K562 (cell line): ENCODE measurements around the gene PUDP. TPM values are rescaled to one million over a fixed set of nuclear protein-coding genes. Genes with fewer than 3 reads are reported as not detected.
A peak's percentile ranks its signal among the peaks of the same experiment; 100 is the strongest.

ENCODE experiments used
- ELF1 ChIP-seq: fragments of 200-800 bp; sonication (Bioruptor generic); IDR thresholded peaks from 2 replicates; pipeline ENCODE4 v1.6.1; 2016; ENCODE audit warnings: missing genetic modification characterization, missing compliant biosample characterization
- FOXA3 ChIP-seq, 2 experiments: fragments of 450-650 bp in 1 of 2; sonication (generic) in 1 of 2; formaldehyde crosslinking; IDR thresholded peaks in 1 of 2; conservative IDR thresholded peaks in 1 of 2; 2 replicates each; pipeline versions ENCODE4 v1.4.0 to v1.8.0; 2020 to 2022; ENCODE audit warnings: mild to moderate bottlenecking in 2 of 2, missing genetic modification reagents in 1 of 2
- HMGN3 ChIP-seq: IDR thresholded peaks from 2 replicates; pipeline ENCODE4 v1.6.1; 2011; ENCODE audit warnings: borderline replicate concordance, low read depth, mild to moderate bottlenecking, mixed read lengths, low read length; ENCODE audit not compliant: insufficient read length; ENCODE audit errors: extremely low read depth
- KAT7 ChIP-seq: sonication (generic); formaldehyde crosslinking; IDR thresholded peaks from 2 replicates; pipeline ENCODE4 v1.8.0; 2022; ENCODE audit warnings: missing genetic modification reagents, mild to moderate bottlenecking, borderline replicate concordance
- MXI1 ChIP-seq: IDR thresholded peaks from 2 replicates; pipeline ENCODE4 v1.6.1; 2011; ENCODE audit warnings: low read depth, mild to moderate bottlenecking, improper control_type of control experiment, low read length
- NR3C1 ChIP-seq: sonication (generic); formaldehyde crosslinking; IDR thresholded peaks from 2 replicates; pipeline ENCODE4 v1.8.1; 2022; ENCODE audit warnings: missing genetic modification reagents
- RBM17 ChIP-seq: fragments of 200-400 bp; formaldehyde crosslinking; IDR thresholded peaks from 2 replicates; pipeline ENCODE4 v1.6.1; 2017; ENCODE audit warnings: low read depth, mild to moderate bottlenecking, low read length, borderline replicate concordance
- SNIP1 ChIP-seq: fragments of 450-650 bp; IDR thresholded peaks from 2 replicates; pipeline ENCODE4 v1.7.1; 2017; ENCODE audit warnings: low read depth, mild to moderate bottlenecking
- SOX6 ChIP-seq: fragments of 450-650 bp; IDR thresholded peaks from 2 replicates; pipeline ENCODE4 v1.6.1; 2014; ENCODE audit warnings: mild to moderate bottlenecking
- TFAM ChIP-seq: fragments of 250-450 bp; sonication (Bioruptor Pico); conservative IDR thresholded peaks from 2 replicates; pipeline ENCODE4 v1.5.0; 2021; ENCODE audit warnings: mild to moderate bottlenecking, moderate library complexity
- WHSC1 ChIP-seq: IDR thresholded peaks from one replicate; pipeline ENCODE4 v1.6.1; 2012; ENCODE audit warnings: low read length, control low read depth, inconsistent platforms
- ZKSCAN3 ChIP-seq: fragments of 250-450 bp; sonication (Bioruptor Pico); IDR thresholded peaks from 2 replicates; pipeline ENCODE4 v1.4.0; 2020
- ZNF134 ChIP-seq: fragments of 250-450 bp; sonication (Bioruptor Pico); conservative IDR thresholded peaks from 2 replicates; pipeline ENCODE4 v1.4.0; 2020
- ZNF224 ChIP-seq: sonication (generic); formaldehyde crosslinking; IDR thresholded peaks from 2 replicates; pipeline ENCODE4 v1.8.0; 2022; ENCODE audit warnings: mild to moderate bottlenecking, missing genetic modification reagents
- ZNF76 ChIP-seq: fragments of 250-450 bp; sonication (Bioruptor Pico); IDR thresholded peaks from 2 replicates; pipeline ENCODE4 v1.4.0; 2020; ENCODE audit warnings: mild to moderate bottlenecking, moderate library complexity, borderline replicate concordance
- polyA plus RNA-seq, 8 experiments: library from polyadenylated mRNA; depleted of rRNA in 4 of 8; stranded (reverse) in 5 of 8; unstranded in 3 of 8; fragments of >200 nt; fragmentation: Nextera tagmentation in 2 of 8; fragmentation: Illumina TruSeq in 1 of 8; extraction: Ambion mirVana in 2 of 8; extraction: Trizol in 1 of 8; gene quantifications; 2 replicates each; pipeline versions ENCODE4 v1.2.1 to v1.2.3, GENCODE V29; 2011 to 2014; ENCODE audit warnings: inconsistent platforms in 1 of 8, missing spikeins in 1 of 8
- total RNA-seq, 7 experiments: library from RNA; depleted of rRNA in 6 of 7; stranded (reverse); fragments of >200 nt in 6 of 7; fragmentation: Illumina TruSeq in 2 of 7; extraction: Trizol in 2 of 7; gene quantifications; 2 replicates each; pipeline versions ENCODE4 v1.2.1 to v1.2.3, GENCODE V29; 2011 to 2021; ENCODE audit warnings: low replicate concordance in 1 of 7
- TF ChIP-seq, protein P1 (sequence below): fragments of 250-450 bp; sonication (Bioruptor Pico); IDR thresholded peaks from 2 replicates; pipeline ENCODE4 v1.4.0; 2020; ENCODE audit warnings: mild to moderate bottlenecking, moderate library complexity
- TF ChIP-seq, protein P2 (sequence below), 2 experiments: IDR thresholded peaks in 1 of 2; conservative IDR thresholded peaks in 1 of 2; 2 replicates each; pipeline ENCODE4 v1.6.1; 2016; ENCODE audit warnings: low read depth in 2 of 2, mild to moderate bottlenecking in 1 of 2, missing compliant biosample characterization in 1 of 2, missing genetic modification characterization in 1 of 2, moderate library complexity in 1 of 2
- TF ChIP-seq, protein P3 (sequence below): fragments of 450-650 bp; IDR thresholded peaks from 2 replicates; pipeline ENCODE4 v1.6.1; 2016; ENCODE audit warnings: low read depth, mild to moderate bottlenecking, moderate library complexity
- TF ChIP-seq, protein P4 (sequence below): sonication (generic); formaldehyde crosslinking; IDR thresholded peaks from 2 replicates; pipeline ENCODE4 v1.8.0; 2022; ENCODE audit warnings: mild to moderate bottlenecking, low read depth, missing genetic modification reagents

The PUDP gene
- total and polyA plus RNA-seq, 9 of the 15 experiments (the other 6 are each of a cell fraction or from before 2014, with no cell fraction given): 13.6 to 63.0 (median 29.2) TPM

DNA sequence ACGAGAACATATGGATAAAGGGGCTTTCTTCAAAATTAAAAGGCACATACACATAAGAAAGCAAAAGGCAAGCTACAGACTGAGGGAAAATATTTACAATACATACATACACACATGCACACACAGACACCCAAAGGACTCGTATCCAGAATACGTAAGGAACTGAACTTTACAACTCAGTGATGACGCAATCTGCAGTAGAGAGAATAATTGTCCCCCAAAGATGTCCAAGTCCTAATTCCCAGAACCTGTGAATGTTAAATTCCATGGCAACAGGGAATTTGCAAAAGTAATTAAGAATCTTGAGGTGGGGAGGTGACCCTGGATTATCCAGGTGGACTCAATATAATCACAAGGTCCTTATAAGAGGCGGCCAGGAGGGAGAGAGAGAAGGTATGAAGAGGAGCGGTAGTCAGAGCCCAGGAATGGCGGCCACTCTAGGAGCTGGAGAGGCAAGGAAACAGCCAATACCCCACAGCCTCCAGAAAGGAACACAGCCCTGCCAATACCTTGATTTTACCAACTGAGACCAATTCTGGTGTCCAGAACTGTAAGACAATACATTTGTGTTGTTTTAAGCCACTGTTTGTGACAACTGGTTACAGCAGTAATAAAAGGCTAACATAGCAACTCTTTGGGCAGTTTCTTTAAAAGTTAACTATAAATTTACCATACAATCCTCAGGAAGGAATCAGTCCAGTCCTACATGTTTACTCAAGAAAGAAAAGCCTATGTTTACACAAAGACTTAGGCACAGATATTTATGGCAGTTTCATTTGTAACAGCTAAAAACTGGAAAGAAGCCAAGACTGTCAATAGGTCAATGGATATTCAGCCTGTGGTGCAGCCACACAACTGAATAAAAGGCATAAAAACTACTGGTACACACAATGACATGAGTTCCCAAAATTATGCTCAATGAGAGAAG is 27.7 kb downstream of the PUDP start (continued):
- TF ChIP-seq WHSC1 (no peak), ZKSCAN3 (CRISPR knock-in tag) (no peak), ZNF134 (CRISPR knock-in tag) (no peak), KAT7 (CRISPR knock-in tag) (no peak), ZNF224 (CRISPR knock-in tag) (no peak), SNIP1 (no peak), RBM17 (no peak), ELF1 (tag) (no peak), ZNF76 (CRISPR knock-in tag) (no peak), NR3C1 (CRISPR knock-in tag) (no peak), TFAM (no peak), SOX6 (peak; percentile 50; the same call in 1 of the 2 replicates), MXI1 (no peak), FOXA3 (CRISPR knock-in tag; conservative IDR thresholded peaks at IDR 0.05 in 1 of 2, IDR thresholded peaks at IDR 0.05 in 1 of 2) (peak; percentile 32 to 95; a peak in 3 of 4 replicates), HMGN3 (no peak)
- TF ChIP-seq, protein P1, sequence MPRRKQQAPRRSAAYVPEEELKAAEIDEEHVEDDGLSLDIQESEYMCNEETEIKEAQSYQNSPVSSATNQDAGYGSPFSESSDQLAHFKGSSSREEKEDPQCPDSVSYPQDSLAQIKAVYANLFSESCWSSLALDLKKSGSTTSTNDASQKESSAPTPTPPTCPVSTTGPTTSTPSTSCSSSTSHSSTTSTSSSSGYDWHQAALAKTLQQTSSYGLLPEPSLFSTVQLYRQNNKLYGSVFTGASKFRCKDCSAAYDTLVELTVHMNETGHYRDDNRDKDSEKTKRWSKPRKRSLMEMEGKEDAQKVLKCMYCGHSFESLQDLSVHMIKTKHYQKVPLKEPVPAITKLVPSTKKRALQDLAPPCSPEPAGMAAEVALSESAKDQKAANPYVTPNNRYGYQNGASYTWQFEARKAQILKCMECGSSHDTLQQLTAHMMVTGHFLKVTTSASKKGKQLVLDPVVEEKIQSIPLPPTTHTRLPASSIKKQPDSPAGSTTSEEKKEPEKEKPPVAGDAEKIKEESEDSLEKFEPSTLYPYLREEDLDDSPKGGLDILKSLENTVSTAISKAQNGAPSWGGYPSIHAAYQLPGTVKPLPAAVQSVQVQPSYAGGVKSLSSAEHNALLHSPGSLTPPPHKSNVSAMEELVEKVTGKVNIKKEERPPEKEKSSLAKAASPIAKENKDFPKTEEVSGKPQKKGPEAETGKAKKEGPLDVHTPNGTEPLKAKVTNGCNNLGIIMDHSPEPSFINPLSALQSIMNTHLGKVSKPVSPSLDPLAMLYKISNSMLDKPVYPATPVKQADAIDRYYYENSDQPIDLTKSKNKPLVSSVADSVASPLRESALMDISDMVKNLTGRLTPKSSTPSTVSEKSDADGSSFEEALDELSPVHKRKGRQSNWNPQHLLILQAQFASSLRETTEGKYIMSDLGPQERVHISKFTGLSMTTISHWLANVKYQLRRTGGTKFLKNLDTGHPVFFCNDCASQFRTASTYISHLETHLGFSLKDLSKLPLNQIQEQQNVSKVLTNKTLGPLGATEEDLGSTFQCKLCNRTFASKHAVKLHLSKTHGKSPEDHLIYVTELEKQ (CRISPR knock-in tag): no peak
- TF ChIP-seq, protein P2, sequence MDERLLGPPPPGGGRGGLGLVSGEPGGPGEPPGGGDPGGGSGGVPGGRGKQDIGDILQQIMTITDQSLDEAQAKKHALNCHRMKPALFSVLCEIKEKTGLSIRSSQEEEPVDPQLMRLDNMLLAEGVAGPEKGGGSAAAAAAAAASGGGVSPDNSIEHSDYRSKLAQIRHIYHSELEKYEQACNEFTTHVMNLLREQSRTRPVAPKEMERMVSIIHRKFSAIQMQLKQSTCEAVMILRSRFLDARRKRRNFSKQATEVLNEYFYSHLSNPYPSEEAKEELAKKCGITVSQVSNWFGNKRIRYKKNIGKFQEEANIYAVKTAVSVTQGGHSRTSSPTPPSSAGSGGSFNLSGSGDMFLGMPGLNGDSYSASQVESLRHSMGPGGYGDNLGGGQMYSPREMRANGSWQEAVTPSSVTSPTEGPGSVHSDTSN (CRISPR knock-in tag; IDR thresholded peaks at IDR 0.05; ENCODE audit: low read depth): no peak
- TF ChIP-seq, protein P2 (tag; conservative IDR thresholded peaks at IDR 0.05; ENCODE audit: low read depth): 0 out of 2 replicates have a peak, but pooled peaks have one; percentile 24
- TF ChIP-seq, protein P3, sequence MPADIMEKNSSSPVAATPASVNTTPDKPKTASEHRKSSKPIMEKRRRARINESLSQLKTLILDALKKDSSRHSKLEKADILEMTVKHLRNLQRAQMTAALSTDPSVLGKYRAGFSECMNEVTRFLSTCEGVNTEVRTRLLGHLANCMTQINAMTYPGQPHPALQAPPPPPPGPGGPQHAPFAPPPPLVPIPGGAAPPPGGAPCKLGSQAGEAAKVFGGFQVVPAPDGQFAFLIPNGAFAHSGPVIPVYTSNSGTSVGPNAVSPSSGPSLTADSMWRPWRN: no peak
- TF ChIP-seq, protein P4, sequence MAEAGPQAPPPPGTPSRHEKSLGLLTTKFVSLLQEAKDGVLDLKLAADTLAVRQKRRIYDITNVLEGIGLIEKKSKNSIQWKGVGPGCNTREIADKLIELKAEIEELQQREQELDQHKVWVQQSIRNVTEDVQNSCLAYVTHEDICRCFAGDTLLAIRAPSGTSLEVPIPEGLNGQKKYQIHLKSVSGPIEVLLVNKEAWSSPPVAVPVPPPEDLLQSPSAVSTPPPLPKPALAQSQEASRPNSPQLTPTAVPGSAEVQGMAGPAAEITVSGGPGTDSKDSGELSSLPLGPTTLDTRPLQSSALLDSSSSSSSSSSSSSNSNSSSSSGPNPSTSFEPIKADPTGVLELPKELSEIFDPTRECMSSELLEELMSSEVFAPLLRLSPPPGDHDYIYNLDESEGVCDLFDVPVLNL: no peak
